NCI-H2081 (cell line): Measurements from ENCODE around the gene CUL9.

ENCODE experiments used
- DNase-seq, 2 experiments: peaks; one replicate each; lab custom pipeline; 2025; lab: John Stamatoyannopoulos, UW

Gene CUL9

DNA sequence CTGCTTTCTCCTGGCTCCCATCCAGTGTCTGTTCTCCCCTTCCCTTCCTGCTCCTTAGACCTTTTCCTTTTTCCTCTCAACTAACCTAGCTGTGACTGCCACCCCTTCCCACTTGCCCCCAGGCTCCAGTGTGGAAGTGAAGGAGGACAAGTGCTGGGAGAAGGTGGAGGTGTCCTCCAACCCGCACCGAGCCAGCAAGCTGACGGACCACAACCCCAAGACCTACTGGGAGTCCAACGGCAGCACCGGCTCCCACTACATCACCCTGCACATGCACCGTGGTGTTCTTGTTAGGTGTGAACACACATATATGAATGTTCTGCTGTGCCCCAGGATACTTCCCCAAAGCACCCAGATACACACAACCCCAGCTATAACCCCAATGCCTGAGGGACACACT lies 18.5 kb downstream of the CUL9 start:
- no peak for DNase-seq

- no peak for DNase-seq
These were observed 20.5 kb downstream of the CUL9 start for GRCh38 chr6:43202451-43202850.

- no peak for DNase-seq
These were observed 21.2 kb downstream of the CUL9 start for GRCh38 chr6:43203029-43203717.

DNA sequence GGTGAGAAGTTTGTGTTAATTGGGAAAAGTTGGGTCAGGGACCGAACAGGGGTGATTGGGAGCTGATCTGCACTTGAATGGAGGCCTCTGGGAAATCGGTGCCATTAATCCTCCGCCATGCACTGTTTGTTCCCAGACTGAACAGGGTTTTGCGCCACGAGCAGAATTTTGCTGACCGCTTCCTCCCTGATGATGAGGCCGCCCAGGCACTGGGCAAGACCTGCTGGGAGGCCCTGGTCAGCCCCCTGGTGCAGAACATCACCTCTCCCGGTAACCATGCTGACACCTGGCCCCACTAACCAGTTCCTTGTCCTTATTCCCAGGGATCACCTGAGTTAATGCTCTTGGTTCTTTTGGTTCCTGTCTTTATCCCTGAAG lies 21.7 kb downstream of the CUL9 start:
- DNase-seq, result no peak

DNA sequence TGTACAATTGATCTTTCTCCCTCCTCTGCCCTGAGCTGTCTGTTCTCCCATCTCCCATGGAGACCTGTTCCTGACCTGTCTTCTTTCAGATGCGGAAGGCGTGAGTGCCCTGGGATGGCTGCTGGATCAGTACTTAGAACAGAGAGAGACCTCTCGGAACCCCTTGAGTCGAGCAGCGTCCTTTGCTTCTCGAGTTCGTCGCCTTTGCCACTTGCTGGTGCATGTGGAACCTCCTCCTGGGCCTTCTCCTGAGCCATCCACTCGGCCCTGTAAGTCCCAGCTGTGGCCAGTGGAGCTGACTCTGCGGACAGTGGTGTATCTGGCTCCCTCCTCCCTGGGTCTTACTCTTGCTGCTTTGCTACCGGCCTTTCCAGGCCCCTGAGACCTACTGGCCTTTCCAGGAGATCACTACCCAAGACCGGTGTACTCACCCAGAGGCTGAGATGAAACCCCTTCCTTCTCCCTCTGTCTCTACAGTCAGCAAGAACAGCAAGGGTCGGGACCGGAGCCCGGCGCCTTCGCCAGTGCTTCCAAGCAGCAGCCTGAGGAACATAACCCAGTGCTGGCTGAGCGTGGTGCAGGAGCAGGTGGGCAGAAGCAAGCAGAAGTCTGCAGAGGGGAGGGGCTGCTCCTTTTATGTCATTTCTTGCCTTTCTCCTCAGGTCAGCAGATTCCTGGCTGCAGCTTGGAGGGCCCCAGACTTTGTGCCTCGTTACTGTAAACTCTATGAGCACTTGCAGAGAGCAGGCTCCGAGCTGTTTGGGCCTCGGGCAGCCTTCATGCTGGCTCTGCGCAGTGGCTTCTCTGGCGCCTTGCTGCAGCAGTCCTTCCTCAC lies 22.5 kb downstream of the CUL9 start:
- DNase-seq, result no peak

DNA sequence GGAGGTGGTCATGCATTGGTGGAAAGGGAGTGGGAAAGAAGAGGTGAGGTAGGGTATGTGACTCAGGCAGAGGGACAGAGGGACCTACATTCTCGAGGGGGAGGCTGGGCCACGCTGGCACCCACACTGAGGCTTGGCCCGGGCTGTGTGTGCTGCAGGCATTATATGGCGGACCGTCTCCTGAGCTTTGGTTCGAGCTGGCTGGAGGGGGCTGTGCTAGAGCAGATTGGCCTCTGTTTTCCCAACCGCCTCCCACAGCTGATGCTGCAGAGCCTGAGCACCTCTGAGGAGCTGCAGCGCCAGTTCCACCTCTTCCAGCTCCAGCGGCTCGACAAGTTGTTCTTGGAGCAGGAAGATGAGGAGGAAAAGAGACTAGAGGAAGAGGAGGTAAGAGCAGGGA lies 23.9 kb downstream of the CUL9 start:
- no peak for DNase-seq

DNA sequence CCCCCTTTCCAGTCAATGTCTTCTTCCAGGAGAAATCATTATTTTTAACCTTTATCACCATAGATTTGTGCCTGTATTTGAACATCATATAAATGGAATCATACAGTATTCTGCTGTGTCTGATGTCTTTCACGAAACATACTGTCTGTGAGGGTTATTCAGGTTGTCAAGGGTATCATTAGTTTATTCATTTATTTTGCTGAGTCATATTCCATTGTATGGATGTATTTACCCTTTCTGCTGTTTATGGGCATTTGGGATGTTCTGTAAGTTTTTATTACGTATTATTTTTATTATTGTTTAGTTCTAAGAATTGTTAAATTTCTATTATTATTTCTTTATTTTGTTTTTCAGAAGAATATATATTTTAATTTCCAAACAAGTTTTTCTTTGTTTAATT lies 25.3 kb downstream of the CUL9 start:
- peak in 1 of 2 experiments; percentile 16 for DNase-seq

- no peak for DNase-seq
These were observed 30.0 kb downstream of the CUL9 start for GRCh38 chr6:43211955-43212354.

GRCh38 chr6:43213431-43213830 lies 31.4 kb downstream of the CUL9 start:
- no peak for DNase-seq

DNA sequence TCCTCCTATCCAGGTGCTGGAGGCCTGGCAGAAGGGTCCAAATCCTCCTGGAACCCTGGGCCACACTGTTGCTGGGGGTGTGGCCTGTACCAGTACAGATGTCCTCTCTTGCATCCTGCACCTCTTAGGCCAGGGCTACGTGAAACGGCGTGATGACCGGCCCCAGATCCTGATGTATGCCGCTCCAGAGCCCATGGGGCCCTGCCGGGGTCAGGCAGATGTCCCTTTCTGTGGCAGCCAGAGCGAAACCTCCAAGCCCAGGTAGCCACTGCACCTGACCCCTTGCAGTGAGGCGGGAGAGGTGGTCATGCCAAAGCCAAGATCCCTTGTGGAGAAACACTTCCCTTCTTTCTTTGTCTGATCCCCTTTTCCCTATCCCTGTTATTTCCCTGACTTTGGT lies 33.1 kb downstream of the CUL9 start:
- DNase-seq, result no peak

- no peak for DNase-seq
These were observed 34.2 kb downstream of the CUL9 start for GRCh38 chr6:43216200-43216599.

- DNase-seq, result no peak
These were observed 35.4 kb downstream of the CUL9 start for GRCh38 chr6:43217351-43217750.

DNA sequence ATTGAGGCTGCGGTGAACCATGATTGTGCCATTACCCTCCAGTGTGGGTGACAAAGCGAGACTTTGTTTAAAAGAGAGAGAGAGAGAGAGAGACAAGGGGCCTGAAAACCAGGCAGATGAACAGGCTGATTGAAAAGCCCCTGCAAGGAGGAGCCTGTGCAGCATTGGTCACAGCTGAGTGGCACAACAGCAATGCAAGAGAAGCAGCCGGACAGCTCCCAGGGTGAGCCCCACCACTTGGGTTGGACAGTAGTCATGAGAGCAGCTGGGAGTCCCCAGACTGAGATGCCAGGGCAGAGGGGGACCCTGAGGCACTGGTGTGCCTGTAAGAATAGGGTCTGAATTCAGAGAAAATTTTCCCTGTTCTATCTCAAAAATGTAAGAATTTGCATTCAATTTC lies 37.1 kb downstream of the CUL9 start:
- DNase-seq, result no peak

DNA sequence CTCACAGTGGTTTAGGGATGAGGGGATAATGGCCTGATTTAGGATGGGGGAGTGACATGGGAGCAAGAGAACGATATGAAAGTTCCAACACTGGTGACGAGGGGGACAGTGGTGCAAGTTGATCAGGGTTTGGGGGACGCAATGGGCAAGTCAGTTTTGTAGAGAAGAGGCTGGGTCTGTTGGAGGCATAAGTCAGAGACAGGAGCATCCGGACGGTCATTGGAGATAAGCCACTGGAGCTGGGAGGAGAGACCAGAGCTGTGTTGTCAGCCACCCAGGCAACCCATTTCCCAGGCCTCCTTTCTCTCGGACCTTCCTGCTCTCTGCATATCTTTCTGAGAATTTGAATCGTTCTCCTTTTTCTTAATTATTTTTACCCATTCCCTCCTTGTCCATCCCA lies 37.8 kb downstream of the CUL9 start:
- DNase-seq, result no peak

DNA sequence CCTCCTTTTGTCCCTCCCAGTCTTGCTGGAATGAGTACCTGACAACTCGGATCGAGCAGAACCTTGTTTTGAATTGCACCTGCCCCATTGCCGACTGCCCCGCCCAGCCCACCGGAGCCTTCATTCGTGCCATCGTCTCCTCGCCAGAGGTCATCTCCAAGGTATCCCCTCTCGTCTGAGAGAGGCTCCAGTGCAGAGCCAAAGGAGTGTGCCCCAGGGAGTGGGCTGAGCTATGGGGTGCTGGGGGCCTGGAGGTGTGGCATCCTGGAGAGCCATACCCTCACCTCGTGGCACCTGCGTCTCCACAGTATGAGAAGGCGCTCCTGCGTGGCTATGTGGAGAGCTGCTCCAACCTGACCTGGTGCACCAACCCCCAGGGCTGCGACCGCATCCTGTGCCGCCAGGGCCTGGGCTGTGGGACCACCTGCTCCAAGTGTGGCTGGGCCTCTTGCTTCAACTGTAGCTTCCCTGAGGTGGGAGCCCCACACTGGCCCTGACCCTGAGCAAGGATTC lies 38.5 kb downstream of the CUL9 start:
- DNase-seq, result no peak

DNA sequence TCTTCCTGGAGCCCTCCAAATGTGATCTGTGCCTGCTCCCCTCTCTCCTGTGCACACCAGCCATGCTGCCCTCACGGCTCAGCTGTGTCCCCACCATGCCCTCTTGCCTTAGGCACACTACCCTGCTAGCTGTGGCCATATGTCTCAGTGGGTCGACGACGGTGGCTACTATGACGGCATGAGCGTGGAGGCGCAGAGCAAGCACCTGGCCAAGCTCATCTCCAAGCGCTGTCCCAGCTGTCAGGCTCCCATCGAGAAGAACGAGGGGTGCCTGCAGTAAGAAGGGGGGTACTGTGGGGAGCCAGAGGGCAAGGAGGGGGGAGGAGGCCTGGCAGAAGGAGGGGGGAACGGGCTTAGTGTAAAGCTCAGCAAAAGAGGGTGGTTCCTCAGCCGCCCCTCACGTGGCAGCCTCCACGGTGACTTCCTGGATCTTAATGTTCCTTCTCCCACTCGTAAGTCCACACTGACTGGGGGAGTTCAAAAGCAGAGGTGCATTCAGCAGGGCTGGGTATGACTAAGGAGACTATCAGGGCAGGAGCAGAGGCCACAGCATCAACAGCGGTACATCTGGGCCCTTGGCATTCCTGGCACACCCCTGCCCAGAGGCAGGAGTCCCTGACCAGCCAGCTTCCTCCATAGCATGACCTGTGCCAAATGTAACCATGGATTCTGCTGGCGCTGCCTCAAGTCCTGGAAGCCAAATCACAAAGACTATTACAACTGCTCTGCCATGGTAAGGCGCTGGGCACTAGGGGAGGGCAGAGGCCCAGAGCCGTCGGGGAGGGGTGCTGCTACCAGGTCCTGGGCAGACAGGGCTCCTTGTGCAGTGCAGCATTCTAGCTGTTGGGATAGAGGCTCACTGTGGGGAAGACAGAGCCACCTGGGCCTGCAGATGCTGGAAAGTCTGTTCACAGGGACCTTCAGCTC lies 39.3 kb downstream of the CUL9 start:
- peak in 1 of 2 experiments; percentile 18 for DNase-seq

- DNase-seq, result no peak
These were observed 40.5 kb downstream of the CUL9 start for GRCh38 chr6:43222418-43223059.

- DNase-seq, result no peak
These were observed 41.2 kb downstream of the CUL9 start for GRCh38 chr6:43223175-43223574.

DNA sequence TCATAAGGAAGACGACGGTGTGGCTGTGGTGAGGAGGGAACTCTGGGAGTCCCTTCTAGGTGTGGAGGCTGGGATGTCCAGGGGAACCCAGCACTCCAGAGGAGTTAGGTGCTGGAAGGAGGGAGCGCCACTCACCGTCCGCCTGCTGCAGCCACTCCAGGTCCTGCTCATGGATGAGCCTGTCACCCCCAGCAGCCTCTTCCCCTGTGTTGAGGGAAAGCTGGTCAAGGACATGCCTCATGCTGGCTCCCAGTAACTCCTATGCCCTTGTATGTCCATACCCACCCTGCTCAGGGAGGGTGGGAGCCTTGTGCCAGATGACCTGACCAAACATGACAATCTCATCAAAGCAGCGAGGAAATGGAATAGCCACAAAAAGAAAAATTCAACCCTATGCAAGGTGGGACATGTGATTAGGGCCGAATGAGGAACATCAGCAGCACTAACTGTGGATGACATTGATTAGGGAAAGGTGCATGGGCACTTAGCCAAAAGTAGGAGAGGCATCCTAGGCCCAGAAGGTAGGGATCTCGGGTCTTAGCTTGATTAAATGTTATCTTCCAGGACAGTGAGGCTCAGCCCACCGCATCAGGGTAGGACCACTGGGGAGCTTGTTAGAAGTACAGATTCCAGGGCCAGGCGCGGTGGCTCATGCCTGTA lies 44.3 kb downstream of the CUL9 start:
- no peak for DNase-seq

DNA sequence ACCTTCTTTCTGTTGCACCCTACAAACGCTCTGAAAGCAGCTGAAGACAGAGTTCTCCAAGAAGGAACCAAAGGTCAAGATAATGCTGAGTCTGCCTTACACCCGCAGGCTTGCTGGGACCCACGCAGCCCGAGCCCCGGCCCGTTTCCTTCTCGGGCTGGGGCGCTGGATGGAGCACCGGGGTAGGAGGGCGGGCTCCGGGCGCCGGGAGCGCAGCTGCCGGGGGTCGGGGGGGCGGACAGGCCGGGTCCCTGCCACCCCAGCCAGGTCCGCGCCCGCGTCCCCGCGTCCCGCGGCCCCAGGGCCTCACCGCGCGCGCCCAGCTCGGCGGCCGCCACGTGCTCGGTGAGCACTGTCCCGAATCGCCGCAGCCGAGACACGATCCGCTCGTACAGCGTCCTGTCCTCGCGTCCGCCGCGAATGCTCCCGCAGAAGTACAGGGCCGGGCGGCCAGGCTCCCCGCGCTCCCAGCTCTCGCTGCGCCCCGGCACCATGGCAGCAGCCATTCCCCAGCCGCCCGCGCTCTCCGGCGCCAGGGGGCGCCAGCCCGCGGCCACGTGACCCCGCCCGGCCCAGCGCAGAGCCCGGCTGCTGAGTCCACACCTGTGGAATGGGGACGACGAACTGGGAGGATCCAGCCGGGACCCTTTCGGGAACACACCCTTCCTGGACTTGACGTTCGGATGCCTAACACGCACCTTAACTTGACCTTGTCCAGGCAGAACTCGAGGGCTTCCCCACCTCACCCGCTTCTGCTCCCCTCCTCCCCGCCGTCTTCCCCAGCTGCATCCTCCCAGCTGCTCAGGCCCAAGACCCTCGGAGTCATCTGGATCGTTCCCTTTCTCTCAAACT lies 47.2 kb downstream of the CUL9 start, which contains the start of gene DNPH1:
Gene DNPH1 (minus strand): TSS at position 531 of the 852 bp plus-strand sequence. CDS start 25 bp downstream, at position 506.
- DNase-seq, result peak; percentile 51 to 67
